Thyroid gland (tissue), 4 donors: ENCODE results near the gene AKAP6.

Source experiments
- CTCF ChIP-seq, 6 experiments: fragments of 200-600 bp in 3 of 6; fragments of 450-650 bp in 3 of 6; sonication (generic) in 3 of 6; IDR thresholded peaks; one replicate each; pipeline ENCODE4 v1.5.1; 2016 to 2019; ENCODE audit warnings: antibody characterized with exemption in 6 of 6, mild to moderate bottlenecking in 2 of 6, inconsistent platforms in 1 of 6, moderate library complexity in 1 of 6
- POLR2A ChIP-seq, 2 donors: fragments of 450-650 bp; IDR thresholded peaks; one replicate each; pipeline ENCODE4 v1.6.1; 2017; ENCODE audit warnings: antibody characterized with exemption in 2 of 2, mild to moderate bottlenecking in 2 of 2, moderate library complexity in 1 of 2

GRCh38 chr14:32865827-32866376 is 536.8 kb downstream of the AKAP6 start:
- TF ChIP-seq CTCF (IDR thresholded peaks at IDR 0.05), result no peak
- no peak for TF ChIP-seq POLR2A (IDR thresholded peaks at IDR 0.05)
